H1 (cell line): ENCODE data around the gene NMT1. TPM values are rescaled to one million over a fixed set of nuclear protein-coding genes. Genes with fewer than 3 reads are reported as not detected.

Source experiments
- CTCF ChIA-PET: fragments of 300-600 bp; sonication (Branson Sonifier 250); formaldehyde crosslinking; loops from one replicate; lab custom pipeline; 2021; ENCODE audit not compliant: partially characterized antibody; lab: Charles Lee
- POLR2A ChIA-PET: fragments of 300-600 bp; sonication (Branson Sonifier 250); formaldehyde crosslinking; loops from one replicate; lab custom pipeline; 2021; ENCODE audit warnings: inconsistent platforms; ENCODE audit not compliant: partially characterized antibody; lab: Charles Lee
- DNase-seq, 2 experiments: peaks; one replicate each; pipeline versions ENCODE4 v3.0.0 to v3.0.0-alpha.2; 2010 to 2022; ENCODE audit warnings: low spot score in 2 of 2, low read depth in 1 of 2, mixed read lengths in 1 of 2
- FAIRE-seq: peaks from 2 replicates; lab custom pipeline; 2011; peaks lifted over from hg19 to GRCh38; lab: Jason Lieb, UNC
- H2AFZ ChIP-seq: 2 replicates; pipeline ENCODE4 v1.8.1; 2012; ENCODE audit warnings: low read length, inconsistent platforms
- H2AK5ac ChIP-seq: 2 replicates; pipeline ENCODE4 v1.6.1; 2013; ENCODE audit warnings: low read depth, low read length
- H2BK120ac ChIP-seq: replicated peaks from 2 replicates; pipeline ENCODE3; 2013; ENCODE audit warnings: low read depth, low read length, inconsistent platforms
- H2BK12ac ChIP-seq: 2 replicates; pipeline ENCODE4 v1.6.1; 2013; ENCODE audit warnings: low read depth, low read length
- H2BK15ac ChIP-seq: 2 replicates; pipeline ENCODE4 v1.6.1; 2013; ENCODE audit warnings: low read length
- H2BK20ac ChIP-seq: 2 replicates; pipeline ENCODE4 v1.6.1; 2013; ENCODE audit warnings: low read length
- H2BK5ac ChIP-seq: 2 replicates; pipeline ENCODE4 v1.6.1; 2013; ENCODE audit warnings: low read depth, low read length
- H3K14ac ChIP-seq: 2 replicates; pipeline ENCODE4 v1.6.1; 2013; ENCODE audit warnings: inconsistent platforms; ENCODE audit not compliant: insufficient read length
- H3K18ac ChIP-seq: 2 replicates; pipeline ENCODE4 v1.6.1; 2013; ENCODE audit warnings: low read length; ENCODE audit errors: extremely low read depth
- H3K23ac ChIP-seq: 2 replicates; pipeline ENCODE4 v1.6.1; 2013; ENCODE audit warnings: inconsistent platforms; ENCODE audit not compliant: insufficient read length
- H3K23me2 ChIP-seq: 2 replicates; pipeline ENCODE4 v1.6.1; 2013; ENCODE audit warnings: low read depth, low read length
- H3K27ac ChIP-seq: 2 replicates; pipeline ENCODE4 v1.6.1; 2011; ENCODE audit warnings: low read depth, low read length, inconsistent platforms
- H3K27me3 ChIP-seq, 4 experiments: replicated peaks in 1 of 4; 1 replicate in 1 of 4; 2 replicates in 3 of 4; pipeline versions ENCODE4 v1.6.1 to v1.8.1; 2011 to 2013; ENCODE audit warnings: low read length in 3 of 4, mild to moderate bottlenecking in 3 of 4, inconsistent platforms in 2 of 4, mixed read lengths in 2 of 4, moderate library complexity in 1 of 4; ENCODE audit not compliant: control insufficient read depth in 3 of 4, insufficient read depth in 3 of 4; ENCODE audit errors: extremely low read depth in 1 of 4
- H3K36me3 ChIP-seq, 4 experiments: 2 replicates each; pipeline versions ENCODE4 v1.6.1 to v1.8.1; 2011 to 2013; ENCODE audit warnings: mild to moderate bottlenecking in 4 of 4, low read length in 3 of 4, moderate library complexity in 2 of 4, control low read depth in 1 of 4, inconsistent platforms in 1 of 4; ENCODE audit not compliant: insufficient read depth in 4 of 4, control insufficient read depth in 2 of 4
- H3K4ac ChIP-seq: replicated peaks from 2 replicates; pipeline ENCODE3; 2013; ENCODE audit warnings: low read length, low read depth, mixed read lengths, inconsistent platforms; ENCODE audit not compliant: insufficient read length
- H3K4me1 ChIP-seq, 4 experiments: replicated peaks in 1 of 4; 1 replicate in 1 of 4; 2 replicates in 3 of 4; pipeline versions ENCODE4 v1.6.1 to v1.8.1; 2011 to 2013; ENCODE audit warnings: low read length in 3 of 4, inconsistent platforms in 2 of 4, mixed read lengths in 1 of 4; ENCODE audit not compliant: insufficient read depth in 4 of 4, control insufficient read depth in 3 of 4
- H3K4me2 ChIP-seq, 2 experiments: 2 replicates each; pipeline versions ENCODE4 v1.6.1 to v1.8.1; 2011 to 2013; ENCODE audit warnings: low read depth in 2 of 2, low read length in 2 of 2, control low read depth in 1 of 2, inconsistent platforms in 1 of 2, mild to moderate bottlenecking in 1 of 2; ENCODE audit not compliant: insufficient read depth in 1 of 2
- H3K4me3 ChIP-seq, 4 experiments: fragments of 200-600, 300-600 bp in 1 of 4; sonication (generic), shearing (Covaris generic), sonication (Bioruptor Twin) in 1 of 4; 2 replicates each; pipeline versions ENCODE4 v1.5.1 to v1.8.1; 2011 to 2016; ENCODE audit warnings: low read length in 4 of 4, low read depth in 3 of 4, control low read depth in 2 of 4, inconsistent platforms in 2 of 4, mild to moderate bottlenecking in 2 of 4, mixed read lengths in 1 of 4, moderate library complexity in 1 of 4; ENCODE audit not compliant: insufficient read depth in 2 of 4; ENCODE audit errors: extremely low read depth in 1 of 4
- H3K56ac ChIP-seq: replicated peaks from 2 replicates; pipeline ENCODE3; 2013; ENCODE audit warnings: low read depth, mild to moderate bottlenecking, mixed read lengths, low read length, inconsistent platforms; ENCODE audit not compliant: insufficient read length
- H3K79me1 ChIP-seq: 2 replicates; pipeline ENCODE4 v1.6.1; 2013; ENCODE audit warnings: low read depth, low read length, control low read depth
- H3K79me2 ChIP-seq, 2 experiments: 2 replicates each; pipeline versions ENCODE4 v1.6.1 to v1.8.1; 2012 to 2013; ENCODE audit warnings: low read length in 2 of 2, mild to moderate bottlenecking in 2 of 2, inconsistent platforms in 1 of 2; ENCODE audit not compliant: insufficient read depth in 2 of 2, control insufficient read depth in 1 of 2
- H3K9ac ChIP-seq, 4 experiments: replicated peaks in 1 of 4; 1 replicate in 1 of 4; 2 replicates in 3 of 4; pipeline versions ENCODE4 v1.6.1 to v1.8.1; 2011 to 2013; ENCODE audit warnings: low read depth in 3 of 4, low read length in 3 of 4, control low read depth in 2 of 4, mild to moderate bottlenecking in 2 of 4, moderate library complexity in 2 of 4, inconsistent platforms in 1 of 4; ENCODE audit errors: extremely low read depth in 1 of 4
- H3K9me3 ChIP-seq, 2 experiments: 2 replicates each; pipeline versions ENCODE4 v1.6.1 to v1.8.1; 2012 to 2013; ENCODE audit warnings: mild to moderate bottlenecking in 2 of 2, moderate library complexity in 2 of 2, control low read depth in 1 of 2, inconsistent platforms in 1 of 2, low read depth in 1 of 2, low read length in 1 of 2, mixed read lengths in 1 of 2; ENCODE audit not compliant: insufficient read depth in 2 of 2
- H4K20me1 ChIP-seq, 2 experiments: replicated peaks in 1 of 2; 2 replicates each; pipeline versions ENCODE3 to v1.8.1; 2011 to 2013; ENCODE audit warnings: inconsistent platforms in 2 of 2, low read length in 2 of 2, mild to moderate bottlenecking in 1 of 2; ENCODE audit not compliant: insufficient read depth in 2 of 2, control insufficient read depth in 1 of 2
- H4K5ac ChIP-seq: 2 replicates; pipeline ENCODE4 v1.6.1; 2013; ENCODE audit warnings: low read length, low read depth, mixed read lengths, inconsistent platforms; ENCODE audit not compliant: insufficient read length
- H4K8ac ChIP-seq: 2 replicates; pipeline ENCODE4 v1.8.0; 2013; ENCODE audit warnings: mild to moderate bottlenecking, moderate library complexity, low read length, inconsistent platforms; ENCODE audit not compliant: insufficient read depth; ENCODE audit errors: extremely low read depth
- H4K91ac ChIP-seq: replicated peaks from 2 replicates; pipeline ENCODE3; 2013; ENCODE audit warnings: low read length, mixed read lengths, inconsistent platforms; ENCODE audit not compliant: insufficient read length
- BCL11A ChIP-seq, 2 experiments: IDR thresholded peaks; one replicate each; pipeline ENCODE4 v1.6.1; 2011; ENCODE audit warnings: low read depth in 2 of 2, low read length in 2 of 2, mild to moderate bottlenecking in 2 of 2
- E2F6 ChIP-seq: IDR thresholded peaks from 2 replicates; pipeline ENCODE4 v1.6.1; 2012; ENCODE audit warnings: inconsistent platforms
- HDAC2 ChIP-seq, 2 experiments: fragments of 300-600 bp in 1 of 2; sonication (generic) in 1 of 2; IDR thresholded peaks; 2 replicates each; pipeline ENCODE4 v1.6.1; 2011 to 2012; ENCODE audit warnings: low read depth in 2 of 2, low read length in 2 of 2, mild to moderate bottlenecking in 2 of 2, moderate library complexity in 2 of 2, borderline replicate concordance in 1 of 2, inconsistent platforms in 1 of 2
- KDM5A ChIP-seq: fragments of 200-600 bp; IDR thresholded peaks from 2 replicates; pipeline ENCODE4 v1.7.1; 2012; ENCODE audit warnings: mild to moderate bottlenecking, low read length, inconsistent platforms, mixed read lengths
- PHF8 ChIP-seq: fragments of 200-600 bp; sonication (generic); conservative IDR thresholded peaks from 2 replicates; pipeline ENCODE4 v1.7.1; 2012; ENCODE audit warnings: low read depth, mild to moderate bottlenecking, inconsistent platforms, low read length, moderate library complexity
- POLR2AphosphoS5 ChIP-seq: IDR thresholded peaks from 2 replicates; pipeline ENCODE4 v1.6.1; 2011; ENCODE audit warnings: low read depth, low read length
- RFX5 ChIP-seq: IDR thresholded peaks from 2 replicates; pipeline ENCODE4 v1.6.1; 2011; ENCODE audit warnings: low read depth, low read length, improper control_type of control experiment, borderline replicate concordance
- SP4 ChIP-seq: IDR thresholded peaks from 2 replicates; pipeline ENCODE4 v1.6.1; 2012; ENCODE audit warnings: low read length, inconsistent platforms
- SRF ChIP-seq: IDR thresholded peaks from 2 replicates; pipeline ENCODE4 v1.6.1; 2011; ENCODE audit warnings: mild to moderate bottlenecking, low read depth, low read length, moderate library complexity
- TBP ChIP-seq: IDR thresholded peaks from 2 replicates; pipeline ENCODE4 v1.6.1; 2011; ENCODE audit warnings: low read depth, low read length, improper control_type of control experiment
- TEAD4 ChIP-seq: IDR thresholded peaks from 2 replicates; pipeline ENCODE4 v1.6.1; 2012; ENCODE audit warnings: low read depth, low read length, inconsistent platforms, mixed read lengths
- WGBS, 2 experiments: shearing (Covaris generic) in 1 of 2; methylation state at CpG; one replicate each; pipeline versions ENCODE4 v1.1.6 to v1.1.7; 2013 to 2015; ENCODE audit warnings: low lambda C conversion rate in 2 of 2, mixed read lengths in 2 of 2, inconsistent platforms in 1 of 2, low coverage in 1 of 2, missing lambda C conversion rate in 1 of 2; ENCODE audit not compliant: insufficient replicate concordance in 2 of 2, insufficient coverage in 1 of 2, insufficient read length in 1 of 2; ENCODE audit errors: extremely low coverage in 1 of 2, missing lambda C conversion rate in 1 of 2; 5-methylcytosine and 5-hydroxymethylcytosine counted together
- polyA plus RNA-seq, 7 experiments: library from polyadenylated mRNA; depleted of rRNA in 3 of 7; stranded (reverse) in 5 of 7; unstranded in 2 of 7; fragments of >200 nt in 5 of 7; fragments of 200-250 nt in 2 of 7; gene quantifications; 1 replicate in 5 of 7; 2 replicates in 1 of 7; 4 replicates in 1 of 7; pipeline versions ENCODE4 v1.2.1 to v1.2.3, GENCODE V29; 2011 to 2013; ENCODE audit warnings: missing spikeins in 2 of 7, mixed read lengths in 2 of 7
- total RNA-seq: library from RNA; stranded (reverse); fragmentation: NEBNext Ultra II Directional; extraction: Animal tissue kit (Norgen Biotek cat#: 25700); gene quantifications from 2 replicates; pipeline ENCODE4 v1.2.1, GENCODE V29; 2021

The NMT1 gene
- total and polyA plus RNA-seq, 2 of the 8 experiments (the other 6 are each of a cell fraction or from before 2014, with no cell fraction given), result 42.9 to 149 TPM

GRCh38 chr17:45112559-45113423, 51.7 kb downstream of the NMT1 start:
- no peak overlapping the region for H3K27ac ChIP-seq
- TF ChIP-seq RFX5 (no peak), POLR2AphosphoS5 (no peak), KDM5A (no peak), HDAC2 (IDR thresholded peaks at IDR 0.05; ENCODE audit: borderline replicate concordance in 1 of 2, low read depth in 2 of 2, low read length in 2 of 2) (no peak), E2F6 (no peak), BCL11A (IDR thresholded peaks at IDR 0.05; ENCODE audit: low read depth in 2 of 2, low read length in 2 of 2) (no peak), TEAD4 (no peak), SP4 (no peak), TBP (no peak), SRF (no peak), PHF8 (no peak)
- TF ChIP-seq, all 59 proteins: peak for 0
- Histone ChIP-seq H3K79me1 (no peaks in the 10 kb centered on the region; the same call in 1 of the 2 replicates), H2BK12ac (0 out of 2 replicates have a peak overlapping the region, but pooled peaks have one; percentile 9), H2BK15ac (no peak overlapping the region), H3K14ac (no peak overlapping the region), H2AK5ac (no peak overlapping the region), H3K23me2 (no peaks in the 10 kb centered on the region), H4K8ac (peak overlapping the region; percentile 60; the same call in 1 of the 2 replicates), H2AFZ (no peak overlapping the region), H3K27me3 (no peaks in the 10 kb centered on the region), H3K18ac (no peak overlapping the region), H3K56ac (no peak overlapping the region), H3K4me2 (no peak overlapping the region), H3K9me3 (no peaks in the 10 kb centered on the region), H2BK5ac (peak overlapping the region; percentile 44), H3K79me2 (no peaks in the 10 kb centered on the region), H3K9ac (no peak overlapping the region), H4K5ac (no peak overlapping the region), H4K20me1 (peaks cover 4 to 5% of the 10 kb centered on the region in 2 experiments), H2BK20ac (no peak overlapping the region), H3K4me3 (no peak overlapping the region), H2BK120ac (no peak overlapping the region), H3K23ac (no peak overlapping the region), H3K4me1 (peaks cover 0 to 9% (median 4%) of the 10 kb centered on the region in 4 experiments; a peak in 3 of 7 replicates), H3K4ac (no peak overlapping the region), H4K91ac (no peak overlapping the region), H3K36me3 (peaks cover 4 to 14% (median 5%) of the 10 kb centered on the region in 4 experiments; a peak in 4 of 8 replicates)
- DNase-seq (no peak), FAIRE-seq (no peak)
- POLR2A ChIA-PET, result interaction anchor here (1.1 to 1.2 kb wide), 2 partner anchors 14 to 92 kb away, joined by 4 to 7 read pairs; no protein-coding TSS in a partner anchor
- 85% methylated on average over 23 of the region's 23 CpGs; no CpG with 5 or more reads in 1 of the 2 experiments for WGBS, 2 experiments
- CTCF ChIA-PET, result interaction anchor here (1.2 to 2.4 kb wide), 7 partner anchors 7 to 193 kb away, joined by 3 to 25 read pairs (median 5); partner anchors contain the start of gene ACBD4
